SK-N-SH (cell line): ENCODE measurements around the gene SRD5A1. TPM values are rescaled to one million over a fixed set of nuclear protein-coding genes. Genes with fewer than 3 reads are reported as not detected.

ENCODE experiments used
- CTCF ChIA-PET: fragments of 300-600, 350-600 bp; formaldehyde crosslinking; extraction: SDS; loops from one replicate; lab custom pipeline; 2021; lab: Yijun Ruan, JAX
- POLR2A ChIA-PET: fragments of 350-600 bp; sonication (Branson Sonifier 250); formaldehyde crosslinking; extraction: SDS; loops from one replicate; lab custom pipeline; 2020; ENCODE audit warnings: antibody characterized with exemption, inconsistent platforms; lab: Yijun Ruan, JAX
- DNase-seq: peaks from one replicate; pipeline ENCODE4 v3.0.0; 2012
- H2AFZ ChIP-seq: fragments of 200-600 bp; sonication (generic); 2 replicates; pipeline ENCODE4 v1.8.1; 2016; ENCODE audit warnings: antibody characterized with exemption, mild to moderate bottlenecking, low read depth
- H3F3A ChIP-seq: fragments of 200-600 bp; sonication (generic); replicated peaks from 2 replicates; pipeline ENCODE3; 2016; ENCODE audit warnings: antibody characterized with exemption, mild to moderate bottlenecking; ENCODE audit not compliant: insufficient read depth
- H3K27ac ChIP-seq, 2 experiments: fragments of 200-500 bp in 1 of 2; fragments of 200-600 bp in 1 of 2; sonication (Bioruptor generic) in 1 of 2; sonication (generic), shearing (Covaris generic) in 1 of 2; 2 replicates each; pipeline versions ENCODE4 v1.5.1 to v1.6.1; 2014 to 2016; ENCODE audit warnings: low read depth in 2 of 2, inconsistent platforms in 1 of 2, low read length in 1 of 2, mild to moderate bottlenecking in 1 of 2, mixed read lengths in 1 of 2
- H3K27me3 ChIP-seq: fragments of 200-600 bp; sonication (generic), shearing (Covaris generic); 2 replicates; pipeline ENCODE4 v1.6.1; 2016; ENCODE audit warnings: mixed run types; ENCODE audit not compliant: insufficient read depth
- H3K36me3 ChIP-seq, 2 experiments: fragments of 200-500 bp in 1 of 2; fragments of 200-600 bp in 1 of 2; sonication (Bioruptor generic) in 1 of 2; sonication (generic) in 1 of 2; replicated peaks in 1 of 2; 2 replicates each; pipeline versions ENCODE3 to v1.5.1; 2014 to 2016; ENCODE audit warnings: low read length in 1 of 2, mild to moderate bottlenecking in 1 of 2; ENCODE audit not compliant: insufficient read depth in 2 of 2, control insufficient read depth in 1 of 2
- H3K4me1 ChIP-seq, 2 experiments: fragments of 200-500 bp in 1 of 2; fragments of 200-600 bp in 1 of 2; sonication (Bioruptor generic) in 1 of 2; sonication (generic), shearing (Covaris generic) in 1 of 2; 2 replicates each; pipeline versions ENCODE4 v1.5.1 to v1.6.1; 2014 to 2016; ENCODE audit warnings: low read depth in 1 of 2, low read length in 1 of 2, mixed run types in 1 of 2; ENCODE audit not compliant: insufficient read depth in 2 of 2, control insufficient read depth in 1 of 2
- H3K4me2 ChIP-seq: fragments of 200-600 bp; sonication (generic), shearing (Covaris generic); 2 replicates; pipeline ENCODE4 v1.6.1; 2017; ENCODE audit warnings: mixed run types
- H3K4me3 ChIP-seq, 2 experiments: fragments of 200-500 bp in 1 of 2; fragments of 200-600 bp in 1 of 2; sonication (Bioruptor generic) in 1 of 2; sonication (generic), shearing (Covaris generic) in 1 of 2; 2 replicates each; pipeline versions ENCODE4 v1.5.1 to v1.8.1; 2014 to 2016; ENCODE audit warnings: low read depth in 2 of 2, inconsistent platforms in 1 of 2, low read length in 1 of 2, mild to moderate bottlenecking in 1 of 2, mixed read lengths in 1 of 2, moderate library complexity in 1 of 2
- H3K79me2 ChIP-seq: fragments of 200-600 bp; sonication (generic); 2 replicates; pipeline ENCODE4 v1.8.1; 2017; ENCODE audit warnings: mild to moderate bottlenecking; ENCODE audit not compliant: insufficient read depth
- H3K9ac ChIP-seq: fragments of 200-600 bp; sonication (generic); 2 replicates; pipeline ENCODE4 v1.6.1; 2017; ENCODE audit warnings: mixed run types
- H3K9me2 ChIP-seq: fragments of 200-600 bp; sonication (generic); 2 replicates; pipeline ENCODE4 v1.6.1; 2017; ENCODE audit warnings: mixed run types
- H3K9me3 ChIP-seq: fragments of 200-600 bp; sonication (generic); 2 replicates; pipeline ENCODE4 v1.6.1; 2017; ENCODE audit warnings: mixed run types, mild to moderate bottlenecking, moderate library complexity
- H4K20me1 ChIP-seq: fragments of 200-600 bp; sonication (generic); 2 replicates; pipeline ENCODE4 v1.6.1; 2017; ENCODE audit warnings: mild to moderate bottlenecking, mixed run types; ENCODE audit not compliant: insufficient read depth
- CHD2 ChIP-seq: fragments of 150-350 bp; IDR thresholded peaks from 2 replicates; pipeline ENCODE4 v1.6.1; 2018; ENCODE audit warnings: low read length; ENCODE audit not compliant: partially characterized antibody
- CTCF ChIP-seq: fragments of 200-600 bp; sonication (generic); IDR thresholded peaks from 2 replicates; pipeline ENCODE4 v1.6.1; 2017; ENCODE audit warnings: antibody characterized with exemption, mild to moderate bottlenecking, moderate library complexity
- ELF1 ChIP-seq: IDR thresholded peaks from 2 replicates; pipeline ENCODE4 v1.4.0; 2012
- FOXJ3 ChIP-seq: sonication (generic); formaldehyde crosslinking; IDR thresholded peaks from 2 replicates; pipeline ENCODE4 v1.5.1; 2020; ENCODE audit warnings: mild to moderate bottlenecking, missing genetic modification reagents
- GATA2 ChIP-seq: sonication (generic); formaldehyde crosslinking; IDR thresholded peaks from 2 replicates; pipeline ENCODE4 v1.5.0; 2020; ENCODE audit warnings: mild to moderate bottlenecking, missing genetic modification reagents
- JUND ChIP-seq: IDR thresholded peaks from 2 replicates; pipeline ENCODE4 v1.4.0; 2012
- NFIC ChIP-seq: IDR thresholded peaks from 2 replicates; pipeline ENCODE4 v1.4.0; 2012; ENCODE audit warnings: borderline replicate concordance
- NRF1 ChIP-seq: IDR thresholded peaks from 2 replicates; pipeline ENCODE4 v1.6.1; 2012; ENCODE audit warnings: low read depth, mild to moderate bottlenecking, low read length
- PBX3 ChIP-seq: IDR thresholded peaks from 2 replicates; pipeline ENCODE4; 2012
- RAD21 ChIP-seq: IDR thresholded peaks from 2 replicates; pipeline ENCODE4 v1.6.1; 2012; ENCODE audit warnings: mild to moderate bottlenecking, low read length
- RCOR1 ChIP-seq: fragments of 150-350 bp; IDR thresholded peaks from 2 replicates; pipeline ENCODE4 v1.6.1; 2017; ENCODE audit warnings: antibody characterized with exemption, low read length
- TAF1 ChIP-seq: IDR thresholded peaks from 2 replicates; pipeline ENCODE4 v1.6.1; 2012; ENCODE audit warnings: low read depth, mild to moderate bottlenecking, low read length, moderate library complexity, borderline replicate concordance
- USF2 ChIP-seq: fragments of 150-350 bp; IDR thresholded peaks from 2 replicates; pipeline ENCODE4 v1.6.1; 2017; ENCODE audit warnings: antibody characterized with exemption, low read length, low read depth, borderline replicate concordance
- WGBS: methylation state at CpG from one replicate; pipeline ENCODE4 v1.1.6; 2017; ENCODE audit warnings: low lambda C conversion rate; 5-methylcytosine and 5-hydroxymethylcytosine counted together
- polyA plus RNA-seq, 3 experiments: library from polyadenylated mRNA; depleted of rRNA; stranded (reverse); fragments of >200 nt; gene quantifications; 2 replicates each; pipeline ENCODE4 v1.2.3, GENCODE V29; 2012
- TF ChIP-seq, protein P1 (sequence below): IDR thresholded peaks from 2 replicates; pipeline ENCODE4 v1.6.1; 2012; ENCODE audit warnings: mild to moderate bottlenecking, low read depth, low read length, moderate library complexity

Gene SRD5A1
- polyA plus RNA-seq, 1 of the 3 experiments (the other 2 are of a cell fraction): 24.0 TPM

GRCh38 chr5:6597557-6597956 lies 35.7 kb upstream of the SRD5A1 start:
- H3K9me2 ChIP-seq: no peaks in the 10 kb centered on the region
- H3K27ac ChIP-seq: no peak overlapping the region
- no peaks in the 10 kb centered on the region for H3K79me2 ChIP-seq
- H3K4me3 ChIP-seq: no peak overlapping the region
- H3K9me3 ChIP-seq: no peaks in the 10 kb centered on the region
- H3K9ac ChIP-seq: no peak overlapping the region
- POLR2A ChIA-PET: no interaction called here
- no peak for TF ChIP-seq JUND
- TF ChIP-seq CHD2: no peak
- TF ChIP-seq, all 33 proteins: peak for 0
- no peaks in the 10 kb centered on the region for H3K27me3 ChIP-seq
- CTCF ChIA-PET: interaction anchor here (0.9 kb wide), 1 partner anchor 24 kb away, joined by 3 read pairs; no protein-coding TSS in a partner anchor
- H3K4me2 ChIP-seq: no peak overlapping the region
- H4K20me1 ChIP-seq: no peaks in the 10 kb centered on the region
- no peaks in the 10 kb centered on the region for H3K4me1 ChIP-seq
- H3K36me3 ChIP-seq: peaks cover 29 to 68% of the 10 kb centered on the region in 2 experiments
- WGBS: 86% methylated on average over 6 of the region's 6 CpGs
- peaks cover 5% of the 10 kb centered on the region for H3F3A ChIP-seq
- no peak overlapping the region for H2AFZ ChIP-seq
- DNase-seq: no peak

DNA sequence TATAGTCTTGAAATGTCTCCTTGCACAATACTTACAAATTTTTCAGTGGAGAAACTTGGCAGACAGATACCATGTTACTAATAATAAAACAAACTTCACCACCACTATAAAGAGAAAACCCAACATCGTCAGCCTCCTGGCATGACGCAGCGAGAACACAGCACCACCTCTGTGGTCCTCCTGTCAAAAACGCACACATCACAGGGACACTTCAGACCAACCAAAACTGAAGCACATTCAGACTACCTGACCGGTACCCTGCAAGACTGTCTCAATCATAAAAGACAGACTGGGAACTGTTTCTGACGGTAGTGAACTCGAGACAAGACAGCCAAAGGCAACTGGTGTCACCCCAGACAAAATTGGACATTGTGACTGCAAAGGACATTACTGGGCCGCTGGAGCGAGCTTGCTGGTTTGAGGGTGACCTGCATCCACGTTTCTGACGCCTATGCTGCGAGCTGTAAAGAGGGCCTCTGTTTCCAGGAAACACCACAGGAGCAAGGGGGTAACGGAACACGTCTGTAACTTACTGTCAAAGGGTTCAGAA lies 34.8 kb upstream of the SRD5A1 start:
- 96% methylated on average over 13 of the region's 14 CpGs for WGBS
- no peak for DNase-seq
- H3K9ac ChIP-seq: no peak overlapping the region
- no peak overlapping the region for H3K27ac ChIP-seq
- H3K9me2 ChIP-seq: no peaks in the 10 kb centered on the region
- no peaks in the 10 kb centered on the region for H3K27me3 ChIP-seq
- no peaks in the 10 kb centered on the region for H3K9me3 ChIP-seq
- no peaks in the 10 kb centered on the region for H3K79me2 ChIP-seq
- H3K4me3 ChIP-seq: no peak overlapping the region
- TF ChIP-seq ELF1 (no peak), RCOR1 (no peak), NFIC (no peak), FOXJ3 (CRISPR knock-in tag) (no peak), GATA2 (CRISPR knock-in tag) (no peak), CTCF (no peak)
- H3K4me2 ChIP-seq: no peak overlapping the region
- H3F3A ChIP-seq: peaks cover 5% of the 10 kb centered on the region
- H2AFZ ChIP-seq: no peak overlapping the region
- H3K4me1 ChIP-seq: no peaks in the 10 kb centered on the region
- POLR2A ChIA-PET: no interaction called here
- CTCF ChIA-PET: interaction anchor here (1.3 kb wide), 1 partner anchor 16 kb away, joined by 4 read pairs; no protein-coding TSS in a partner anchor
- no peaks in the 10 kb centered on the region for H4K20me1 ChIP-seq
- peaks cover 37 to 75% of the 10 kb centered on the region in 2 experiments for H3K36me3 ChIP-seq

GRCh38 chr5:6599739-6600138 lies 33.5 kb upstream of the SRD5A1 start:
- Histone ChIP-seq H3K27me3 (no peaks in the 10 kb centered on the region), H2AFZ (no peak overlapping the region), H3K4me2 (no peak overlapping the region), H3K36me3 (peaks cover 50 to 86% of the 10 kb centered on the region in 2 experiments), H3K9me2 (no peaks in the 10 kb centered on the region), H3K4me1 (no peaks in the 10 kb centered on the region), H4K20me1 (no peaks in the 10 kb centered on the region), H3K79me2 (no peaks in the 10 kb centered on the region), H3K9me3 (no peaks in the 10 kb centered on the region), H3F3A (peaks cover 11% of the 10 kb centered on the region), H3K27ac (no peak overlapping the region), H3K9ac (no peak overlapping the region), H3K4me3 (no peak overlapping the region)
- CTCF ChIA-PET: no interaction called here
- POLR2A ChIA-PET: no interaction called here
- DNase-seq: no peak
- WGBS: 100% methylated on average over 3 of the region's 8 CpGs
- no peak for TF ChIP-seq RCOR1
- TF ChIP-seq NFIC: no peak
- no peak for TF ChIP-seq NRF1
- no peak for TF ChIP-seq USF2
- TF ChIP-seq GATA2 (CRISPR knock-in tag): no peak
- TF ChIP-seq, protein P1, sequence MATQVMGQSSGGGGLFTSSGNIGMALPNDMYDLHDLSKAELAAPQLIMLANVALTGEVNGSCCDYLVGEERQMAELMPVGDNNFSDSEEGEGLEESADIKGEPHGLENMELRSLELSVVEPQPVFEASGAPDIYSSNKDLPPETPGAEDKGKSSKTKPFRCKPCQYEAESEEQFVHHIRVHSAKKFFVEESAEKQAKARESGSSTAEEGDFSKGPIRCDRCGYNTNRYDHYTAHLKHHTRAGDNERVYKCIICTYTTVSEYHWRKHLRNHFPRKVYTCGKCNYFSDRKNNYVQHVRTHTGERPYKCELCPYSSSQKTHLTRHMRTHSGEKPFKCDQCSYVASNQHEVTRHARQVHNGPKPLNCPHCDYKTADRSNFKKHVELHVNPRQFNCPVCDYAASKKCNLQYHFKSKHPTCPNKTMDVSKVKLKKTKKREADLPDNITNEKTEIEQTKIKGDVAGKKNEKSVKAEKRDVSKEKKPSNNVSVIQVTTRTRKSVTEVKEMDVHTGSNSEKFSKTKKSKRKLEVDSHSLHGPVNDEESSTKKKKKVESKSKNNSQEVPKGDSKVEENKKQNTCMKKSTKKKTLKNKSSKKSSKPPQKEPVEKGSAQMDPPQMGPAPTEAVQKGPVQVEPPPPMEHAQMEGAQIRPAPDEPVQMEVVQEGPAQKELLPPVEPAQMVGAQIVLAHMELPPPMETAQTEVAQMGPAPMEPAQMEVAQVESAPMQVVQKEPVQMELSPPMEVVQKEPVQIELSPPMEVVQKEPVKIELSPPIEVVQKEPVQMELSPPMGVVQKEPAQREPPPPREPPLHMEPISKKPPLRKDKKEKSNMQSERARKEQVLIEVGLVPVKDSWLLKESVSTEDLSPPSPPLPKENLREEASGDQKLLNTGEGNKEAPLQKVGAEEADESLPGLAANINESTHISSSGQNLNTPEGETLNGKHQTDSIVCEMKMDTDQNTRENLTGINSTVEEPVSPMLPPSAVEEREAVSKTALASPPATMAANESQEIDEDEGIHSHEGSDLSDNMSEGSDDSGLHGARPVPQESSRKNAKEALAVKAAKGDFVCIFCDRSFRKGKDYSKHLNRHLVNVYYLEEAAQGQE: no peak
- no peak for TF ChIP-seq ELF1
- no peak for TF ChIP-seq RAD21
- TF ChIP-seq PBX3: no peak
- TF ChIP-seq TAF1: no peak
